GM18499 (cell line): ENCODE measurements around the gene PSMD4.
"Not testable (repeated sequence)": the region's sequence is repeated elsewhere in the genome, so short reads cannot be mapped to it uniquely, and the experiment has no call there.

Experiments
- ATAC-seq: cut with Tn5 transposase; IDR thresholded peaks from one replicate; pipeline ENCODE4 v1.9.1; 2021; ENCODE audit warnings: moderate number of reproducible peaks; ENCODE audit not compliant: insufficient read depth, unreplicated experiment

The PSMD4 gene

GRCh38 chr1:151254217-151255213 is at the start of gene PSMD4:
TSS of gene PSMD4 (plus strand) at chr1:151254734. CDS start at chr1:151254783, 49 bp downstream.
- ATAC-seq = peak; percentile 78

- ATAC-seq = not testable (repeated sequence)
Observed at GRCh38 chr1:151205381-151205965, 49.1 kb upstream of the PSMD4 start.

- no peak for ATAC-seq
Observed at GRCh38 chr1:151210830-151211229, 43.7 kb upstream of the PSMD4 start.

- no peak for ATAC-seq
Observed at GRCh38 chr1:151211972-151212705, 42.4 kb upstream of the PSMD4 start.

- ATAC-seq = no peak
Observed at GRCh38 chr1:151213560-151213959, 41.0 kb upstream of the PSMD4 start.

GRCh38 chr1:151221616-151222015 is 32.9 kb upstream of the PSMD4 start:
- ATAC-seq = no peak

GRCh38 chr1:151222130-151222529 is 32.4 kb upstream of the PSMD4 start:
- ATAC-seq = no peak

- ATAC-seq = no peak
Observed at GRCh38 chr1:151235235-151235634, 19.3 kb upstream of the PSMD4 start.

GRCh38 chr1:151237678-151238466 is 16.7 kb upstream of the PSMD4 start:
- no peak for ATAC-seq

GRCh38 chr1:151238467-151238739 is 16.1 kb upstream of the PSMD4 start:
- no peak for ATAC-seq

GRCh38 chr1:151242442-151242841 is 12.1 kb upstream of the PSMD4 start:
- no peak for ATAC-seq

GRCh38 chr1:151243683-151244216 is 10.8 kb upstream of the PSMD4 start:
- no peak for ATAC-seq

- no peak for ATAC-seq
Observed at GRCh38 chr1:151246786-151247185, 7.7 kb upstream of the PSMD4 start.

GRCh38 chr1:151251656-151252470 is 2.7 kb upstream of the PSMD4 start:
- no peak for ATAC-seq

GRCh38 chr1:151255381-151255780 is 847 bp downstream of the PSMD4 start:
- ATAC-seq = no peak

GRCh38 chr1:151259351-151259750 is 4.8 kb downstream of the PSMD4 start:
- ATAC-seq = no peak

GRCh38 chr1:151265446-151266236 is 11.1 kb downstream of the PSMD4 start:
- no peak for ATAC-seq

- ATAC-seq = no peak
Observed at GRCh38 chr1:151266315-151266714, 11.8 kb downstream of the PSMD4 start.
